Adrenal gland (tissue), 5 donors: ENCODE measurements around the gene PTX4.

Experiments
- POLR2A ChIP-seq, 2 donors: fragments of 450-650 bp; IDR thresholded peaks; one replicate each; pipeline ENCODE4 v1.6.1; 2017; ENCODE audit warnings: antibody characterized with exemption in 2 of 2, mild to moderate bottlenecking in 2 of 2, moderate library complexity in 1 of 2
- TF ChIP-seq, protein P1 (sequence below), 6 experiments: fragments of 450-650 bp in 4 of 6; fragments of 200-600 bp in 2 of 6; sonication (generic) in 1 of 6; IDR thresholded peaks; 1 replicate in 5 of 6; 2 replicates in 1 of 6; pipeline versions ENCODE4 v1.5.1 to v1.8.0; 2016 to 2021; ENCODE audit warnings: antibody characterized with exemption in 6 of 6, mild to moderate bottlenecking in 2 of 6, moderate library complexity in 1 of 6
- donor health status: DM: no; HTN: no; CAD: no.

DNA sequence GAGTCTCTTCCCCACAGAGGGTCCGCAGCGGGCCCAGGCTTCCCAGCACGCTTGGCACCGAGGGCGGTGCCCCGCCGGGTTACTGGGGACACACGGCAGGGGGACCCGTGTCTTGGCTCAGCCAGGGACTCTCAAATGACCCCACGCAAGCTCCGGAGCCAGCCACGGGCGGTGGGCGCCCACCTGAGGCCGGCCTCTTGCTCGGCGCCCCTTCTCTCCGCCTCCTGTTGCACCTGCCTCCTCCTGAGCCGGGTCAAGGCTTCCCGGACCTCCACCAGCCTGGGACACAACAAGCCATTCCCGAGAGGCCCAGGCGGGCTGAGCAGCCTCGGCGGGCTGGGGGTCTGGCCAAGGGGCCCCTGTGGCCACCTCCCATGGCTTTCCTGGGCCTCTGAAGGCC is 46.0 kb downstream of the PTX4 start:
- TF ChIP-seq, protein P1, sequence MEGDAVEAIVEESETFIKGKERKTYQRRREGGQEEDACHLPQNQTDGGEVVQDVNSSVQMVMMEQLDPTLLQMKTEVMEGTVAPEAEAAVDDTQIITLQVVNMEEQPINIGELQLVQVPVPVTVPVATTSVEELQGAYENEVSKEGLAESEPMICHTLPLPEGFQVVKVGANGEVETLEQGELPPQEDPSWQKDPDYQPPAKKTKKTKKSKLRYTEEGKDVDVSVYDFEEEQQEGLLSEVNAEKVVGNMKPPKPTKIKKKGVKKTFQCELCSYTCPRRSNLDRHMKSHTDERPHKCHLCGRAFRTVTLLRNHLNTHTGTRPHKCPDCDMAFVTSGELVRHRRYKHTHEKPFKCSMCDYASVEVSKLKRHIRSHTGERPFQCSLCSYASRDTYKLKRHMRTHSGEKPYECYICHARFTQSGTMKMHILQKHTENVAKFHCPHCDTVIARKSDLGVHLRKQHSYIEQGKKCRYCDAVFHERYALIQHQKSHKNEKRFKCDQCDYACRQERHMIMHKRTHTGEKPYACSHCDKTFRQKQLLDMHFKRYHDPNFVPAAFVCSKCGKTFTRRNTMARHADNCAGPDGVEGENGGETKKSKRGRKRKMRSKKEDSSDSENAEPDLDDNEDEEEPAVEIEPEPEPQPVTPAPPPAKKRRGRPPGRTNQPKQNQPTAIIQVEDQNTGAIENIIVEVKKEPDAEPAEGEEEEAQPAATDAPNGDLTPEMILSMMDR (IDR thresholded peaks at IDR 0.05), result no peak
- no peak for TF ChIP-seq POLR2A (IDR thresholded peaks at IDR 0.05)
